Hepatocyte (in vitro differentiated cells): ENCODE data around the gene SMARCC2. TPM values are rescaled to one million over a fixed set of nuclear protein-coding genes. Genes with fewer than 3 reads are reported as not detected.

Experiments used
- DNase-seq: peaks from one replicate; pipeline ENCODE4 v3.0.0-alpha.2; 2016; ENCODE audit warnings: low spot score
- H2AFZ ChIP-seq: fragments of 200-600 bp; sonication (generic); 2 replicates; pipeline ENCODE4 v1.6.0; 2016; ENCODE audit warnings: antibody characterized with exemption, mild to moderate bottlenecking
- H3K27ac ChIP-seq: fragments of 200-600 bp; sonication (generic); 2 replicates; pipeline ENCODE4 v1.5.1; 2016; ENCODE audit warnings: mild to moderate bottlenecking
- H3K27me3 ChIP-seq: fragments of 200-600 bp; sonication (generic); 2 replicates; pipeline ENCODE4 v1.6.1; 2016
- H3K36me3 ChIP-seq: fragments of 200-600 bp; sonication (generic); replicated peaks from 2 replicates; pipeline ENCODE4 v1.5.1; 2016; ENCODE audit warnings: low read depth; ENCODE audit not compliant: insufficient read depth
- H3K4me1 ChIP-seq: fragments of 200-600 bp; sonication (generic); 2 replicates; pipeline ENCODE4 v1.5.1; 2016; ENCODE audit warnings: mild to moderate bottlenecking, moderate library complexity; ENCODE audit not compliant: insufficient read depth
- H3K4me2 ChIP-seq: fragments of 200-600 bp; sonication (generic); 2 replicates; pipeline ENCODE4 v1.6.0; 2016
- H3K4me3 ChIP-seq: fragments of 200-600 bp; sonication (generic); 2 replicates; pipeline ENCODE4 v1.5.1; 2016; ENCODE audit warnings: mild to moderate bottlenecking
- H3K79me2 ChIP-seq: fragments of 200-600 bp; sonication (generic); 2 replicates; pipeline ENCODE4 v1.6.0; 2017; ENCODE audit warnings: mild to moderate bottlenecking
- H3K9me2 ChIP-seq: fragments of 200-600 bp; sonication (generic); replicated peaks from 2 replicates; pipeline ENCODE4 v1.6.0; 2017; ENCODE audit warnings: mild to moderate bottlenecking; ENCODE audit not compliant: insufficient read depth
- H3K9me3 ChIP-seq: fragments of 200-600 bp; sonication (generic); 2 replicates; pipeline ENCODE4 v1.5.1; 2016; ENCODE audit warnings: low read depth, mild to moderate bottlenecking
- H4K20me1 ChIP-seq: fragments of 200-600 bp; sonication (generic); 2 replicates; pipeline ENCODE4 v1.6.0; 2016; ENCODE audit warnings: mild to moderate bottlenecking; ENCODE audit not compliant: insufficient read depth, poor library complexity, severe bottlenecking
- EZH2 ChIP-seq: fragments of 200-600 bp; sonication (generic); IDR thresholded peaks from 2 replicates; pipeline ENCODE4 v1.6.1; 2016; ENCODE audit warnings: antibody characterized with exemption, mild to moderate bottlenecking, borderline replicate concordance
- EZH2phosphoT487 ChIP-seq: fragments of 200-600 bp; sonication (generic); IDR thresholded peaks from one replicate; pipeline ENCODE4 v1.6.1; 2018; ENCODE audit warnings: antibody characterized with exemption, mild to moderate bottlenecking, low read depth, moderate library complexity; ENCODE audit not compliant: unreplicated experiment, severe bottlenecking
- WGBS: methylation state at CpG from one replicate; pipeline ENCODE4 v1.1.6; 2016; ENCODE audit warnings: low lambda C conversion rate; ENCODE audit errors: missing lambda C conversion rate; 5-methylcytosine and 5-hydroxymethylcytosine counted together
- polyA plus RNA-seq: library from polyadenylated mRNA; unstranded; fragments of >200 nt; fragmentation: Nextera tagmentation; extraction: Ambion mirVana; gene quantifications from 2 replicates; pipeline ENCODE4 v1.2.1, GENCODE V29; 2016
- total RNA-seq: library from RNA; depleted of rRNA; stranded (reverse); fragments of >200 nt; gene quantifications from 2 replicates; pipeline ENCODE4 v1.2.3, GENCODE V29; 2014
- TF ChIP-seq, protein P1 (sequence below): fragments of 200-600 bp; sonication (generic); IDR thresholded peaks from 2 replicates; pipeline ENCODE4 v1.5.1; 2016; ENCODE audit warnings: antibody characterized with exemption, mild to moderate bottlenecking; ENCODE audit not compliant: poor library complexity

The SMARCC2 gene
- total and polyA plus RNA-seq, 2 experiments from 2014 or later, result 34.8 to 68.6 TPM

DNA sequence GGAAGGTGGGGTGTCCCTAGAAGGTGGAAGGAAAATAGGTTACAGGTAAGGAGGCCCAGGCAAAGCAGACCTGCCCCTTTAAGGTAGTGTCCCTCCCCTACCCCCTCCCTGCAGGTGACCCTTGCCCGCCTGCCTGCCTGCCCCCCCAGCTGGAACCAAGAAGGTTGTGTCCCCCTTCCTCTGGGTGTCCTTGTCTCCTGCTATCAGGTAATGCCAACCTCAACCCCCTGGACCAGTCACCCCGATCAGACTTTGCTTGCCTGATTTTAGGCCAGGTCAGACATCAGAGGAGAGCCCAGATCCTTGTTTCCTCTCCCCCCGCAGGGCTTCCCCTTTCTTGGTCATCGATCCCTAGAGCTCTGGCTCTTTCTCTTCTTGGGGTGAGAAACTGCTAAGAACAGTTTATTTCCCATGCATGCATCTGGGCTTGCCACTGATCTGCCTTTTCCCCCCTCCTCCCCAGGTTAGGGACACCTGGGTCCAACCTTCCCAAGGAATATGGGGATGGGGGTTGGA is 40.7 kb upstream of the SMARCC2 start, which contains the start of gene SLC39A5:
TSS of gene SLC39A5 (plus strand) at position 136 of the 516 bp plus-strand sequence. CDS start 1,224 bp downstream, outside the sequence.
- no peaks in the 10 kb centered on the region for H3K27me3 ChIP-seq

DNA sequence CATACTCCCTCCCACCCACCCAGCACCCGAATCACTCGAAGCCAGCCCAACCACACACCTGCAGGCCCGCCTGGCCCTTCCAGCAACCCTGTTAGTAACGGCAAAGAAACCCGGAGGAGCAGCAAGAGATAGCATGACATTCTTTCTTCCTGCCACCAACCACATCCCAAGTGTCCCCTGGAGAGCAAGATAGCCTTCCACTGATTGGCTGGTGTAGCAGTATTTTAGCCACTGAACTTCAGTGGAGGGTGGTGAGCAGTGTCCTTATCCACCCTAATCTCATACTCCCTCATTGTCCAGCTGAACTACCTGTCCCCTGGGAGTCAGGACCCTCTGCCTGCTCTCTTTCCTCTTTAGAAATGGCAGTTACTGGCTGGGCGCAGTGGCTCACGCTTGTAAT is 39.8 kb upstream of the SMARCC2 start:
- TF ChIP-seq EZH2 (no peak), EZH2phosphoT487 (no peak)
- TF ChIP-seq, protein P1, sequence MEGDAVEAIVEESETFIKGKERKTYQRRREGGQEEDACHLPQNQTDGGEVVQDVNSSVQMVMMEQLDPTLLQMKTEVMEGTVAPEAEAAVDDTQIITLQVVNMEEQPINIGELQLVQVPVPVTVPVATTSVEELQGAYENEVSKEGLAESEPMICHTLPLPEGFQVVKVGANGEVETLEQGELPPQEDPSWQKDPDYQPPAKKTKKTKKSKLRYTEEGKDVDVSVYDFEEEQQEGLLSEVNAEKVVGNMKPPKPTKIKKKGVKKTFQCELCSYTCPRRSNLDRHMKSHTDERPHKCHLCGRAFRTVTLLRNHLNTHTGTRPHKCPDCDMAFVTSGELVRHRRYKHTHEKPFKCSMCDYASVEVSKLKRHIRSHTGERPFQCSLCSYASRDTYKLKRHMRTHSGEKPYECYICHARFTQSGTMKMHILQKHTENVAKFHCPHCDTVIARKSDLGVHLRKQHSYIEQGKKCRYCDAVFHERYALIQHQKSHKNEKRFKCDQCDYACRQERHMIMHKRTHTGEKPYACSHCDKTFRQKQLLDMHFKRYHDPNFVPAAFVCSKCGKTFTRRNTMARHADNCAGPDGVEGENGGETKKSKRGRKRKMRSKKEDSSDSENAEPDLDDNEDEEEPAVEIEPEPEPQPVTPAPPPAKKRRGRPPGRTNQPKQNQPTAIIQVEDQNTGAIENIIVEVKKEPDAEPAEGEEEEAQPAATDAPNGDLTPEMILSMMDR, result no peak
- no peak for DNase-seq
- Histone ChIP-seq H3K9me3 (no peaks in the 10 kb centered on the region), H3K9me2 (no peaks in the 10 kb centered on the region), H3K4me2 (no peak overlapping the region), H3K4me1 (peaks cover 10% of the 10 kb centered on the region), H2AFZ (no peak overlapping the region), H3K4me3 (no peak overlapping the region), H3K27me3 (no peaks in the 10 kb centered on the region), H3K79me2 (peaks cover 23% of the 10 kb centered on the region), H3K27ac (peak overlapping the region; percentile 98), H3K36me3 (no peaks in the 10 kb centered on the region), H4K20me1 (no peaks in the 10 kb centered on the region)
- WGBS, result 90% methylated on average over 7 of the region's 7 CpGs

More for the DNA sequence above, 40.7 kb upstream of the SMARCC2 start, which contains the start of gene SLC39A5:
- Histone ChIP-seq H3K27ac (peak within 1 kb of the TSS; percentile 98), H3K4me2 (peak within 1 kb of the TSS; percentile 80), H2AFZ (no peak within 1 kb of the TSS), H3K4me1 (peaks cover 7% of the 10 kb centered on the region), H3K79me2 (peaks cover 21% of the 10 kb centered on the region), H3K36me3 (no peaks in the 10 kb centered on the region), H3K4me3 (no peak within 1 kb of the TSS), H3K9me2 (no peaks in the 10 kb centered on the region), H4K20me1 (no peaks in the 10 kb centered on the region), H3K9me3 (no peaks in the 10 kb centered on the region)
- WGBS, result 73% methylated on average over 3 of the region's 4 CpGs
- DNase-seq, result no peak
- TF ChIP-seq, protein P1, result no peak
- TF ChIP-seq EZH2 (no peak), EZH2phosphoT487 (no peak)

- H3K79me2 ChIP-seq, result peaks cover 12% of the 10 kb centered on the region
- H2AFZ ChIP-seq, result no peak overlapping the region
- H3K9me3 ChIP-seq, result no peaks in the 10 kb centered on the region
- peak overlapping the region; percentile 64 for H3K4me3 ChIP-seq
- H3K9me2 ChIP-seq, result no peaks in the 10 kb centered on the region
- 89% methylated on average over 11 of the region's 11 CpGs for WGBS
- no peaks in the 10 kb centered on the region for H3K36me3 ChIP-seq
- H3K27me3 ChIP-seq, result no peaks in the 10 kb centered on the region
- DNase-seq, result no peak
- peak overlapping the region; percentile 81 for H3K4me2 ChIP-seq
- no peaks in the 10 kb centered on the region for H4K20me1 ChIP-seq
- no peak overlapping the region for H3K27ac ChIP-seq
- TF ChIP-seq EZH2phosphoT487, result no peak
- H3K4me1 ChIP-seq, result peaks cover 19% of the 10 kb centered on the region
Measured at GRCh38 chr12:56224954-56225353, 35.7 kb upstream of the SMARCC2 start.

DNA sequence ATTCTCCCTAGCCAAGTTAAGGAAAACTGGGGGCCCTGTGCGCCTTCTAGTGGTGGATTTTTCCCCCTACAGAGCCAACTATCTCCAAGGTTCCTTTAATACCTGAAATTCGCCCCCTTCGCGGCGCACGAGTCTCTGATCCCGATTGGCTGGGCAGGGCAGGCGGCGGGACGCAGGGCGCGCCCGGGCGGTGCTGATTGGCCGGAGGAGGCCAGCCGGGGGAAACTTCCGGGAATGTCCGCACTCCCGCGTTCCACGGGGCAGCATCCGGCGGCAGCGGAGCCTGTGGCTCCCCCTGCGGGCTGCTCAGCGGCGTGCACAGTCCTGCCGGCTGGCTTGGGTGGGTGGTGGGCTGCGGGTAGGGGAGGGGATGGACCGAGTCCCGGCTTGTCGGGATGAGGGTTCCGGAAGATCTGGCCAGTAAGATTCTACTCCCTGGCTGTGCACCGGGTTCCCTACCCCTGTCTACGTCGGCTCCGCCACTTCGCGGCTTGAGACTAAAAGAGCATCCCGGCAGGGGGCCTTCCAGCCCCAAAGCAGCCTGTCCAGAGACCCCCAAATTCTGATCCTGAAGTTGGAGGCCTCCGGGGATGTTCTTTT is 34.9 kb upstream of the SMARCC2 start, which contains the start of gene NABP2:
TSS of gene NABP2 (plus strand) at position 241 of the 600 bp plus-strand sequence. CDS start 515 bp downstream, outside the sequence.
- Histone ChIP-seq H3K4me1 (peaks cover 22% of the 10 kb centered on the region), H4K20me1 (no peaks in the 10 kb centered on the region), H3K4me2 (peak within 1 kb of the TSS; percentile 81), H3K27me3 (no peaks in the 10 kb centered on the region), H3K4me3 (peak within 1 kb of the TSS; percentile 64), H3K79me2 (peaks cover 19% of the 10 kb centered on the region), H3K27ac (peak within 1 kb of the TSS; percentile 96), H2AFZ (peak within 1 kb of the TSS; percentile 69), H3K9me2 (no peaks in the 10 kb centered on the region), H3K36me3 (no peaks in the 10 kb centered on the region), H3K9me3 (no peaks in the 10 kb centered on the region)
- 4% methylated on average over 38 of the region's 41 CpGs for WGBS
- peak; percentile 98 for DNase-seq
- TF ChIP-seq, protein P1, result peak; percentile 80
- TF ChIP-seq EZH2phosphoT487, result no peak
